ENCODE measurements around the gene RHBDL2.
"Not testable (repeated sequence)": the region's sequence is repeated elsewhere in the genome, so short reads cannot be mapped to it uniquely, and the experiment has no call there.

Gene RHBDL2

DNA sequence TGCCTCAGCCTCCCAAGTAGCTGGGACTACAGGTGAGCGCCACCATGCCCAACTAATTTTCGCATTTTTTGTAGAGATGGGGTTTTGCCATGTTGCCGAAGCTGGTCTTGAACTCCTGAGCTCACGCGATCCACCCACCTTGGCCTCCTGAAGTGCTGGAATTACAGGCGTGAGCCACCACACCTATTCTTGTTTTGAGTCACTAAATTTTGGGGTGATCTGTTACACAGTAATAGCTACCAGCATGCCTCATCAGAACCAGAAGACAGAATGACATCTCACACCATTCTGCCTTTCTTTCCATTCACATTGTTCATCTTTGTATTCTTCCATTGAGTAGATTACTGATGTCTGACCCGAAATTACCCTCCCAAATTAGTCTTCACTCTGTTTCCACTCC is 9.1 kb downstream of the RHBDL2 start:
- DNase-seq (ENCODE audit: low read depth in 2 of 2): no peak

DNA sequence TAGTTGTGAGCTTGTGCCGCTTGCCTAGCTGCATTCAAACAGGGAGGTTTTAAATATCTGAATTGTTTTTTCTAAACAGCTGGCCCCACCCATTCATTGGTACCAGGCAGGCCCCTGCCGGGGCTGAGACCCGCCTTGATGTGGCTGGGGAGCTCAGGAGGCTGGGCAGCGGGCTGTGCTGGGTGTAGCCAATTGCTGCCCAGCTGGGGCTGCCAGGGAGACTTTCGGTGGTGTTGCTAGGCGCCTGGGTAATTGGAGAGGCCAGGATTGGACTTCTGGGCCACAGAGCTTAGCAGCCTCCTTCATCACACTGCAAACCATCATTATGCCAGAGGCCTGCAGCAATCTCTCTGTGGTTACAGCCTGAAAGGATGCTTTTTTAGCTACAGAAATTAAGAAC is 12.2 kb downstream of the RHBDL2 start:
- no peak for DNase-seq (ENCODE audit: low read depth in 2 of 2)

DNA sequence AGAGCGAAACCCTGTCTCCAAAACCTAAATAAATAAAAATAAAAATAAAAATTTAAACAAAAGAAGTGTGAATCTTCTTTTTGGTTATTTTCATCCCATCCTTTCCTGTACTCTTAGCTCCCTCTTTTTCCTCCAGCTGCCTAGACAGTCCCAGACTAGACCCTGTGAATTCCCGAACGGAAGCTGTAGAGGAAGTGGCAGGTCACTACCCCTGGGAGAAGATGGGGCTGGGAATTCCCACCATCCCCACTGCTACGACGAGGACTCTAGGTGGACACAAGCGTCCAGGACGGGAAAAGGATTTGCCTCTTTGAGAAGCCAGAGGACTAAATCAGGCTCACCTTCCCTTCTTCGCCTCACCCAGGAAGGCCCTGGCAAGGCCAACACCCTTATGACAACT is 12.6 kb downstream of the RHBDL2 start:
- no peak for DNase-seq (ENCODE audit: low read depth in 2 of 2)

DNA sequence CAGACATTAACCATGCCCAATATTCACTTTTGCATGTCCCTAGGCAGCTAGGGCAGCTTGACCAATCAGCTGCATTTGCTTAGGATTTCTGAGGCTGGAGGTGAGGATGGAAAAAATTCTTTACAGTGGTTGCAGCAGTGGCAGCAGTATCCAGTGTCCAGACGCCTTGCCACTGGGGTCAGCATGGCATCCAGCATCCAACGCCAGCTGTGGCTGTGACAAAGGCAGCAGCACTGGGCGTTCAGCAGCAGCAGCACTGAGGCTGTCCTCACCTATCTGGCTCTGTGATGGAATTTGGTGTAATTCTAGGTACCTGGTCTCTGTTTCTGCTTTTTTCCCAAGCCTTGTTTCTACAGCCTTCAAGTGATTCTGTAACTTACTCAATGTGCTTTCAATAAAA is 15.5 kb downstream of the RHBDL2 start:
- no peak for DNase-seq (ENCODE audit: low read depth in 2 of 2)

DNA sequence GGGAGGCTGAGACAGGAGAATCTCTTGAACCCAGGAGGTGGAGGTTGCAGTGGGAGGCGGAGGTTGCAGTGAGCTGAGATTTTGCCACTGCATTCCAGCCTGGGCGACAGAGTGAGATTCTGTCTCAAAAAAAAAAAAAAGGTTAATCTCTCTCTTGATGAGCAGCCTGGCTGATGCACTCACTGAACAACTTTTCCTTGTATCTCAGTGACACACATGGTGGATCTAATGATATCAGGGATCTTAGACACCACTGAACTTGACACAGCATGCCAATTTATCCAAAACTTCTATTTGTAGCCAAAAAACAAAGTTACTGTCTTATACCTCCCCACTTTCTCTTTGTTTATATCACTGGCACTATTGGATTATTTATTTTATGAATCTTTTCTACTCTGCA is 16.2 kb downstream of the RHBDL2 start:
- no peak for DNase-seq (ENCODE audit: low read depth in 2 of 2)

DNA sequence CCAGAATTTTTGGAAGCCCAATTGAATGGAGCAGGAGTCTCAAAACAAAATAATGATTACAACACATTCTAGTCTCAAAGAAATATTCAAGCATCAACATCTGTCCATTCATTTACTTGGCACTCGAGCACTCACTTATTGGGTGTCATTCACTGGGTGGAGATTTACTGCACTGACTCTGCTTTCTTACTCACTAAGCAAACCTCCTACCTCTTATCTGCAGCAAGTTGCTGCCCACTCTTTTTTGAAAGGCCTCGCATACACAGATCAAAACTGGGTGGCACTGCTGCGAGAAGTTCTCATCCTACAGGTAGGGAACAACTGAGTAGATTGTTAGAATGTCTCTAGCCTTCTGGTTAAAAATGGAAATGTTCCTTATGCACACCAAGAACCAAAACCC is 18.0 kb downstream of the RHBDL2 start:
- DNase-seq (ENCODE audit: low read depth in 2 of 2): no peak

DNA sequence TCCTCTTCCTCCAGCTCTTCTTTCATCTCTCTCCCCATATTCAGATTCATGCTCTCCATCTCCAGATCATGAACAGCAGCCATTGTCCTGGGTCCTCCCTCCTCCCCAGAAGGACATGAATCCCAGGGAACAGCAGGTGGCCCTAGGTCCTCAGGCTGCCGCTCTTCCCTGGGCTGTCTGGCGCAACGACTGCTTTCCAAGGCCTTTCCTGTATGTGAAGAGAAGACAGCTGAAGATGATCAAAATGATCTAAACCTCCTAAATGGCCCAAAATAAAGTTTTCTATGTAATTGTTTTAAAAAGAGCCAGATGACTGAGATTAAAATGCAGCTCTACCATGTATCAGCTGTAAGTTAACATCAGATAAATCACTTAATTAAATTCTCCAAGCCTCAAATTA is 22.5 kb downstream of the RHBDL2 start:
- no peak for DNase-seq (ENCODE audit: low read depth in 2 of 2)

DNA sequence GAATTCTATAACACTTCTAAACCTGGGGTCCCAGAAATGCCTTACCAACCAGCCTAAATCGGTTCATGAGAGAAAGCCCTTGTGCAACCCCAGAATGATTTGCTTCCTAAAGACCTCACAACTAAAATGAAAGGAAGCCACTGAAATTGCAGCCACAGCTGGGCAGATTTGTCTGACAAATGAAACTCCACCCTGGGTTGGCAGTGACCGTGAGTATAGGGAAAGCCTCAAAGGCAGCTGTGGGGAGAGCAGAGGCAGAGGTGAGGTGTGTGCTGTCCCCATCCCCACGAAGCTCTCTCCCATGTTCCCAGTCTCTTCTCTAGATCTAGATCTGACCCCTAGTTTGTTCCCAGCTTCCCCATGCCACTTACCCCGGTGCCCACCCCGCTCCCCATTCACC is 23.1 kb downstream of the RHBDL2 start:
- DNase-seq (ENCODE audit: low read depth in 2 of 2): no peak

DNA sequence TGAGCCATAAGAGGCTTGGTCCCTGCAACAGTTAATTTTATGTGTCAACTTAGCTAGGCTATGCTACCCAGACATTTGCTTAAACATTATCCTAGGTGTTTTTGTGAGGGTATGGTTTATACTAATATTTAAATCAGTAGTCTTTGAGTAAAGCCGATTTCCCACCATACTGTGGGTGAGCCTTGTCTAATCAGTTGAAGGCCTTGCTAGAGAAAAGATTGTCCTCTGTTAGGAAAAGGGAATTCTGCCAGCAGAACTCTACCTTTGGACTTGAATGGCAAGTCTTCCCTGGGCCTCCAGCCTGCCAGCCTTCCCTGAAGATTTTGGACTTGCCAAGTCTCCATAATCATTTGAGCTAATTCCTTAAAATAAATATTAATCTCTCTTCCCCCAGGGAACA is 23.9 kb downstream of the RHBDL2 start:
- no peak for DNase-seq (ENCODE audit: low read depth in 2 of 2)

DNA sequence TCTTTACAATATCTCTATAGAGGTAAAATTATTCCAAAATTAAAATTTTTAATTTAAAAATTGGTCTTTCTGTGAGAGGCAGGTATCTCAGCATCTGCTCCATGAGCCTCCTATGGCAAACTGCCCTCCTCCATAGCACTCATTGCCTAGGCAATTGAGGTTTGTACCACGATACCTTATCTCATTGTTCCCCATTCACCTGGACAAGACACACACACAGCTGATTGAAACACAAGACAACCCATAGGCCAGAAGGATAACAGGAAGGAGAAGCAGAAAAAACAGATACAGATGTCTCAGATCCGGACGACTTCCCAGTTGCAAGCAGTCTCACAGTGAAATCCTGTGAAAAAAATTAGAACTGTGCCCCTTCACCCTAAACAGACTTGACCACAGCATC is 24.3 kb downstream of the RHBDL2 start:
- DNase-seq (ENCODE audit: low read depth in 2 of 2): no peak

DNA sequence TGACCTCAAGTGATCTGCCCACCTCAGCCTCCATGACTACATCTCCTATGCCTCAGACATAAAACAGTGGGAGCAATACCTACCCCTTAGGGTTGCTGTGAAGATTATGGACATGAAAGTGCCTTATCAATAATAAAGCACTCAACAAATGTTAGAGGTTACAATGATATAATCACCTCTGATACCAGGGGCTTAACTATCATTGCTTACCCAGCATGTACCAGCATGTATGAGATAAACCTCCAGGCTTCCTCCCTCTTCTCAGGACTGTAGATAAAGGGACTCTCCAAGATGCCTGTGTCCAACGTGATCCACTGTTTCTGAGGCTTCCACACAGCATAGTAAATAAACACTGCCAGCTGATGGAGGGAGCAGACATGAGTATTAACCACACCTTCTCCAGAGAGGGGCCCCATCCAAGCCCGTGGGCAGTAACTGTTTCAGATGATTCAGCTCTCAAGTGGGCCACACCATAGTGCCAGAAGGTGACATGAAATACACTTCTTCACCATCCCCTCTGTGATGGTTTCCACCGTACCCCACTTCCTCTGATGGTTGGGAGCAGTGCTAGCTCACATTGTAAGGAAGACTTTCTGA is 26.2 kb downstream of the RHBDL2 start:
- DNase-seq (ENCODE audit: low read depth in 2 of 2): peak; percentile 11 to 13

DNA sequence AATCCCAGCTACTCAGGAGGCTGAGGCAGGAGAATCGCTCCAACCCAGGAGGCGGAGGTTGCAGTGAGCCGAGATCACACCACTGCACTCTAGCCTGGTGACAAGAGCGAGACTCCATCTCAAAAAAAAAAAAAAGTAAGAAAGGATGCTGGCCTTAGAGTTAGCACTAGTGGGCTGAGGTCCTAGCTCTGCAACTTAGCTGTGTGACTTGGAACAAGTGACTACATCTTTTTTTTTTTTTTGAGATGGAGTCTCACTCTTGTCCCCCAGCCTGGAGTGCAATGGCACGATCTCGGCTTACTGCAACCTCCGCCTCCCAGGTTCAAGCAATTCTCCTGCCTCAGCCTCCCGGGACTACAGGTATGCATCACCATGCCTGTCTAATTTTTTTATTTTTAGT is 26.7 kb downstream of the RHBDL2 start:
- DNase-seq (ENCODE audit: low read depth in 2 of 2): not testable (repeated sequence)

DNA sequence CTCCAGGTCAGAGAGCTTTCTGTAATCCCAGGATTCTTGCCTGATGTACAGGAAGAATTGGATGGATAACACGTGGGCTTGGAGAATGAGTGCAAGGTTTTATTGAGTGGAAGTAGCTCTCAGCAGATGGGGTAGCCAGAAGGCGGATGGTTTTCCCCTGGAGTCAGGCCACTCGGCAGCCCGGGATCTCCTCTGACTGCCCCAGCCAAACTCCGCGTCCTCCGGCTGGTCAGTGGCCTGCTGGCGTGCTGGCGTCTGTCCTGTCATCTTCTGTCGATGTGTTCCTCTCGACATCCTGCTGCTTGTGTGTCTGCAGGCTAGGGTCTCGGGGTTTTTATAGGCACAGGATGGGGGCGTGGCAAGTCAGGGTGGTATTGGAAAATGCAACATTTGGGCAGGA is 32.8 kb downstream of the RHBDL2 start:
- DNase-seq (ENCODE audit: low read depth in 2 of 2): no peak

DNA sequence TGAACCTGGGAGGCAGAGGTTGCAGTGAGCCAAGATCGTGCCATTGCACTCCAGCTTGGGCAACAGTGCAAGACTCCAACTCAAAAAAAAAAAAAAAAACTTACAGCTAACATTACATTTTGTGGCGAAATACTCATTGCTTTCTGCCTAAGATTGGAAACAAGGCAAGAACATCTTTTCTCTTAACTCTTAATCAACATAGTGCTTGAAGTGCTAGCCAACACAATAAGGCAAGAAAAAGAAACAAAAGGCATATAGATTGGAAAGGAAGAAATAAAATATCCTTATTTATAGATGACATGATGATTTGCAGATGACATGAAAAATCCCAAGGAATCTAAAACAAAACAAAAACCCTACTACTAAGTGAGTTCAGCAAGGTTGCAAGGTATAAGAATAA is 35.6 kb downstream of the RHBDL2 start:
- no peak for DNase-seq (ENCODE audit: low read depth in 2 of 2)

DNA sequence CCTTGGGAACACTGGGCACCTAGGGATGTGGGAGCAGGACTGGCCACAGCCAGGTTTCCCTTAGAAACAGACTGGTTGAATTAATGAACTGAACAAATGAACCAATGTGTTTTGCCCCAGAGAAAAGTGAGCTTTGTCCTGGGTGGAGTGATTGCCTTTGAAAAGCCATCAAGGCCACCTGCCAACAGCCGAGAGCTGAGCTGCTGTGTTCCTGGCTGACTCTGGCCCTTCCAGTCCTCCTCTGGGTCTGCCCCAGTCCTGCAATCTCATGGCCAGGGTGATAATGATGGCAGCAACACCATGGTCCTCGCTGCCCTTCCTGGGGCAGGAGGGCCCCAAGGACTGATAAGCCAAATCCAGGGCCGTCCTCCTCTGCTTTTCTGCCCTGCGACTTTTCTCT is 42.1 kb downstream of the RHBDL2 start:
- DNase-seq (ENCODE audit: low read depth in 2 of 2): no peak

DNA sequence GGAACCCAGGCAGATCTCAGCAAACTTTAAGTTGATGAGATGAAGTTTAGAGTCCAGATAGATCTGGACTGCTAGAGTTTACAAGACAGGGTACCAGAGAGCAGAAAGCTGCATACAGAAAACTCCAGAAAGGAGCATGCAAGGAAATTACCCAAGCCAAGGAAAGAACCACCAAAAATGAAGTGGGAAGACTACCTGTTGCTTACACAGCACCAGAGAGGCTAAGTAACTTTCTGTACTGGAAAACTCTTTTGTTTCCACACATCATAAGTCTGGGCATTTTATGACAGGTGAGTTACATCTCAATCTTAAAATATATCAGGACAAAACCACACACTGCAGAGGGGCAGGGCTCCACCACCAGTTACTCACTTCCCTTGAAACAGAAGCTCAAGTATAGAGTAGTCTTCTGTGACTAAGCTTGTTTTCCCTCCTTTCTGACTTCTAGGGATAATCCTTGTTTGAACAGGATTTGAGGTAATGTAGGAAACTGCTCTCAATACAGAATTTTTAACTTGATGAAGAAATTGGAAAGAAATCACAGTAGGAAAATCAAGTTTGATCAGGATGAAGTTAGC is 42.9 kb downstream of the RHBDL2 start:
- no peak for DNase-seq (ENCODE audit: low read depth in 2 of 2)

DNA sequence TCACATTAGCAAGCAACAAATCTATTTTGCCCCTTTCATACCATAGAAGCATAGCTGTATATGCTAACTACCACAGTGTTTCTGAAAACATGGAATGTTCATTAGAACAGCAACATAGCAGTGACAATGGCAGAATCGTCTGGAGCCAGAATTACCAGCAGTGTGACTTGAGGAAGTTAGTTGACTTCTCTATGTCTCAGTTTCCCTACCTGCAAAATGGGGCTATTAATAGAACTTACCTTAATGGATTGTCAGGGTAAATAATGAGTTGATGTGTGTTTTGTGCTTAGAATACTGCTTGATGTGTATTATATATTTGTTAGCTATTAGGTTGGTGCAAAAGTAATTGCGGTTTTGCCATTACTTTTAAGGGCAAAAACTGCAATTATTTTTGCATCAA is 45.5 kb downstream of the RHBDL2 start:
- DNase-seq (ENCODE audit: low read depth in 2 of 2): no peak

DNA sequence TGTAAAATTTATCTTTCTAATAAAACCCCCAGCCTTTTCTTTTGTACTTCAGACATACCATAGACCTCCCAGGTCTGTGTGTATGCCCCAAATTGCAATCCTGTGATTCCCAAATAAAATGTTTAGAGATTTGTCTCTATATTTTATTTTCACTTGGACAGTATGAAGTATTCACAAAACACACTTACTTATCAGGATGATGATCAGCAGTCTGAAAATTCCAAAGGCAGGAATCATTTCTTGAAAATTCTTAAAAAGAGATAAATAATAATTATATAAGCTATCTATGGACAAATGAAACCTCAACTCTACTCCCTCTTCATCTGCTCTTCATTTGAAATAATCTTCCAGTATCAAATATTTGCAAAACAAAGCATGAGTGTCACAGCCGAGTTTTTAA is 48.7 kb downstream of the RHBDL2 start:
- no peak for DNase-seq (ENCODE audit: low read depth in 2 of 2)

DNA sequence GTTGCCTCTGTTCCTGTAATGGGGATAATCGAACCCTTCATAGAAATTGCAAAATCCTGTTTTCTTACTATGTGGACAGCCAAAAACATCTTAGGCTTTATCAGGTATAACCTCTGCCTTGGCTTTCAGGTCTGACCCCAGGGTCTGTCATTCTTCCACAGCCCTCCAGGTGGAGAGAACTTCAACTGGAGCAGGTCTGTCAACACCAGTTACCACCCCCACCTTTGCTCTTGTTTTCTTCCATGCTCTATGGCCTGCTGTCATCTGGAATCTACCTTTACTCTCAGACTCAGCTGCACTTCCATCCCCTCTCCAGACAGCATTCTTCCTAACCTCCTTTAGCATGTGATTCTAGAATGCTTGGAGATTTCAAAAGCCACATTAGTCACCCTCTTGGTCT is 49.9 kb downstream of the RHBDL2 start:
- DNase-seq (ENCODE audit: low read depth in 2 of 2): no peak

DNA sequence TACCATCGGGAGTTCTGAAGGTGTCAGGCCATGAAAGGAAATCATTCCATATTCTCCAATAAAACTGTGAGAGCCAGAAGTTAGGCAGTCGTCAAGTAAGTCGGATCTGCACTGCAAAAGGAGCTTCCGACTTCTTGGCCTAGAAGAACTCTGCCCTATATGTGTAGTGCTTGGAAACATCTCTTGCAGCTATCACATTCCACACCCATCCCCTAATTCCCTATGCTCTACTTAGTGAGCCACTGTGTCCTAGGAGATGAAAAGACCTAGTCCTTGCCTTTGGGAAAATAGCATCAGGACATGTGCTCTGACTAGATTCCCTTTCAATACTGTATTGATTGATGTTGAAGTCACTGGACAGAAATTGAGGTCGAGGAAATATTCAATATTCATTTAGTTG is 52.0 kb downstream of the RHBDL2 start:
- no peak for DNase-seq (ENCODE audit: low read depth in 2 of 2)

DNA sequence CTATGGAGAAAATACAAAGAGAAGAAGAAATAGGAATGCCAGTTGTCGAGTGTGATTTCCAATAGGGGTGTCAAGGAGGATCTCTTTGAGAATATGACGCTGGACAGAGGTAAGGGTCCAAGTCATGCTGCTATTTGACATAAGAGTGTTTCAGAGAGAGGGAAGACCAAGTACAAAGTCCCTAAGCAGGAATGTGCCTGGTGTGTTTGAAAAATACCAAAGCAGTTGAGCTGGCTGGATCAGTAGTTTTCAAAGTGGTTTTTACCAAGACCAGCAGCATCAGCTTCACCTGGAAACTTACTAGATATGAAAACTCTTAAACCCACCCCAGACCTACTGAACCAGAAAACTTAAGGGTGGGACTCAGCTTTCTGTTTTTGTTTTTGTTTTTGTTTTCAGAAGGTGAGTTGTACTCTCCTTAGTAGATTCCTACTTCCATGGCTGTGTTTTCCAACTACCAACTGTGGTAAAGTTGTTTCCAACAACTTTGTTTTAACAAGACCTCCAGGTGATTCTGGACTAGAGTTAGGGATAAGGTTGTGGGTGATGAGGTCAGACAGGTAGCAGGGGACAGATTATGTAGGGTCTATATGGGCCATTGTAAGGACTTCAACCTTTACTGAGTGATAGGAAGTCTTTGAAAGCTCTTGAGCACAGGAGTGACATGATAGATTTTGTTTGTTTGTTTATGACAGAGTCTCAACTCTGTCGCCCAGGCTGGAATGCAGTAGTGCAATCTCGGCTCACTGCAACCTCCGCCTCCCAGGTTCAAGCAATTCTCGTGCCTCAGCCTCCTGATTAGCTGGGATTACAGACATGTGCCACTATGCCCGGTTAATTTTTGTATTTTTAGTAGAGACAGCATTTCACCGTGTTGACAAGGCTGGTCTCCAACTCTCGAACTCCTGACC is 53.0 kb downstream of the RHBDL2 start:
- DNase-seq (ENCODE audit: low read depth in 2 of 2): no peak

DNA sequence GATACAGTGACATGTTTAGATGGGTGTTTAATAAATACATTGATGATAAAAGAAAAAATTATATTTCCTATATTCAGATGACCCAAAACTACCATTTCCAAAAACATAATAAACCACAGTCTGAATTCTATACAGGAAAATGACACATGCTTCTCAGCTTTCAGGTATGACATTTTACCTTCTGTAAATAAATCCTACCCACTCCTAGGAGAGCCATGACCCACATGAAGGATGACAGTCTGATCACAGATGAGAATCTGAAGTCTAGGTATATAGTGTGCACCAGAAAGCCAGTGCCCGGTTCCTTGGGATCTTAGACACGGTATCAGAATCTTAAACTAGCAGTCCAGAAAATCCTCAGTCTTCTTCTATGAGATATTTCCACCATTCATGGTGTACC is 56.5 kb downstream of the RHBDL2 start:
- no peak for DNase-seq (ENCODE audit: low read depth in 2 of 2)

DNA sequence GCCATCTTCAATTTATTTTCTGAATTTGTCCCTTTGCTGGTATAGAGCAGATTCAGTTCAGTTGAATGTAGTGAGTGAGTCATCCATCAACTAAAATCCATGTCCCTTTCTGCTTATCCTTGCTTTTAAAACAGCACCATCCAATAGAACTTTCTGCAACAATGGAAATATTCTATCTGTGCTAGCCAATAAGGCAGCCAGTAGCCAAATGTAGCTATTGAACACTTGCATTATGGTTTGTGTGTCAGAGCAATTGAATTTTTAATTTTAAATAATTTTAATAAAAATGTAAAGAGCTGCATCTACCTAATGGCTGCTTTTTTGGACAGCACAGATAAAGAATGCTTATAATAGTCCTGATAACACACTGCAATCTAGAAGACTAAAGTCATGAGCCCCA is 60.1 kb downstream of the RHBDL2 start, which contains the start of gene GJA9:
Gene GJA9, minus strand, starts transcription at position 101 of the 400 bp plus-strand sequence. CDS start 5,489 bp downstream, outside the sequence.
- DNase-seq (ENCODE audit: low read depth in 2 of 2): no peak

Data from stimulated activated CD8-positive, alpha-beta memory T cell treated with anti-CD3 and anti-CD28 coated beads, Interleukin-2, amount 100 ng/mL, for 48 hours (primary cell).